Hepatocyte (in vitro differentiated cells): ENCODE results near the gene SLC6A7. TPM values are rescaled to one million over a fixed set of nuclear protein-coding genes. Genes with fewer than 3 reads are reported as not detected.

Experiments
- DNase-seq: peaks from one replicate; pipeline ENCODE4 v3.0.0-alpha.2; 2016; ENCODE audit warnings: low spot score
- H2AFZ ChIP-seq: fragments of 200-600 bp; sonication (generic); 2 replicates; pipeline ENCODE4 v1.6.0; 2016; ENCODE audit warnings: antibody characterized with exemption, mild to moderate bottlenecking
- H3K27ac ChIP-seq: fragments of 200-600 bp; sonication (generic); 2 replicates; pipeline ENCODE4 v1.5.1; 2016; ENCODE audit warnings: mild to moderate bottlenecking
- H3K27me3 ChIP-seq: fragments of 200-600 bp; sonication (generic); 2 replicates; pipeline ENCODE4 v1.6.1; 2016
- H3K36me3 ChIP-seq: fragments of 200-600 bp; sonication (generic); replicated peaks from 2 replicates; pipeline ENCODE4 v1.5.1; 2016; ENCODE audit warnings: low read depth; ENCODE audit not compliant: insufficient read depth
- H3K4me1 ChIP-seq: fragments of 200-600 bp; sonication (generic); 2 replicates; pipeline ENCODE4 v1.5.1; 2016; ENCODE audit warnings: mild to moderate bottlenecking, moderate library complexity; ENCODE audit not compliant: insufficient read depth
- H3K4me2 ChIP-seq: fragments of 200-600 bp; sonication (generic); 2 replicates; pipeline ENCODE4 v1.6.0; 2016
- H3K4me3 ChIP-seq: fragments of 200-600 bp; sonication (generic); 2 replicates; pipeline ENCODE4 v1.5.1; 2016; ENCODE audit warnings: mild to moderate bottlenecking
- H3K79me2 ChIP-seq: fragments of 200-600 bp; sonication (generic); 2 replicates; pipeline ENCODE4 v1.6.0; 2017; ENCODE audit warnings: mild to moderate bottlenecking
- H3K9me2 ChIP-seq: fragments of 200-600 bp; sonication (generic); replicated peaks from 2 replicates; pipeline ENCODE4 v1.6.0; 2017; ENCODE audit warnings: mild to moderate bottlenecking; ENCODE audit not compliant: insufficient read depth
- H3K9me3 ChIP-seq: fragments of 200-600 bp; sonication (generic); 2 replicates; pipeline ENCODE4 v1.5.1; 2016; ENCODE audit warnings: low read depth, mild to moderate bottlenecking
- H4K20me1 ChIP-seq: fragments of 200-600 bp; sonication (generic); 2 replicates; pipeline ENCODE4 v1.6.0; 2016; ENCODE audit warnings: mild to moderate bottlenecking; ENCODE audit not compliant: insufficient read depth, poor library complexity, severe bottlenecking
- CTCF ChIP-seq: fragments of 200-600 bp; sonication (generic); IDR thresholded peaks from 2 replicates; pipeline ENCODE4 v1.5.1; 2016; ENCODE audit warnings: antibody characterized with exemption, mild to moderate bottlenecking; ENCODE audit not compliant: poor library complexity
- EZH2 ChIP-seq: fragments of 200-600 bp; sonication (generic); IDR thresholded peaks from 2 replicates; pipeline ENCODE4 v1.6.1; 2016; ENCODE audit warnings: antibody characterized with exemption, mild to moderate bottlenecking, borderline replicate concordance
- EZH2phosphoT487 ChIP-seq: fragments of 200-600 bp; sonication (generic); IDR thresholded peaks from one replicate; pipeline ENCODE4 v1.6.1; 2018; ENCODE audit warnings: antibody characterized with exemption, mild to moderate bottlenecking, low read depth, moderate library complexity; ENCODE audit not compliant: unreplicated experiment, severe bottlenecking
- WGBS: methylation state at CpG from one replicate; pipeline ENCODE4 v1.1.6; 2016; ENCODE audit warnings: low lambda C conversion rate; ENCODE audit errors: missing lambda C conversion rate; 5-methylcytosine and 5-hydroxymethylcytosine counted together
- polyA plus RNA-seq: library from polyadenylated mRNA; unstranded; fragments of >200 nt; fragmentation: Nextera tagmentation; extraction: Ambion mirVana; gene quantifications from 2 replicates; pipeline ENCODE4 v1.2.1, GENCODE V29; 2016
- total RNA-seq: library from RNA; depleted of rRNA; stranded (reverse); fragments of >200 nt; gene quantifications from 2 replicates; pipeline ENCODE4 v1.2.3, GENCODE V29; 2014

The SLC6A7 gene
- total and polyA plus RNA-seq, 2 experiments from 2014 or later, result 0.39 to 1.1 TPM

DNA sequence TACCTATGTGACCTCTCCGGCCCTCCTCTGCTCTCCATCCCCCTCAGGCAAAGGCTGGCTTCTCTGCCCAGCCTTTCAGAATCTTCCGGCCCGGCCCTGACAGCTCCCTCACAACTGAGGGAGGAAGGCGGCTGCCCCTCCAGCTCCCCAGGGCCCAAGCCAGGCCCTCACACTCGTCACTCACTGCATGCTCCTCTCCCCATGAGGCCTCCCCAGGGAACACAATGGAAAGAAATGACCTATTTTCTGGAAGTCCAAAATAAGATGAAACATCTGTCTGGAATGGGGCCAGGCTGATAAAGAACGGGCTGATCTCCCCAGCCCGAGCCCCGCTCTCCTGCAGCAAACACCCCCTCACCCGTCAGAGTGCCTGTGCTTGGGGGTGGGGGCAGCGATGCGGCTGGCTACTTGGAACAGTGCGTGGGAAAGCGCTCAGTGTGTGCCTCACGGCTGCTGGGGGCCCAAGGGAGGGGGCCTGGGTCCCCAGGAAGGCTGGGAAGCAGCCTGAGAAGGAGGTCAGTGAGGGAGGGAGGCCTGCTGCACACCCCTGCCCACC, 45.5 kb upstream of the SLC6A7 start:
- Histone ChIP-seq H3K79me2 (peaks cover 54% of the 10 kb centered on the region), H3K27ac (peak overlapping the region; percentile 93), H3K4me2 (peak overlapping the region; percentile 64), H3K36me3 (no peaks in the 10 kb centered on the region), H2AFZ (no peak overlapping the region), H3K4me1 (peaks cover 76% of the 10 kb centered on the region), H4K20me1 (no peaks in the 10 kb centered on the region), H3K27me3 (no peaks in the 10 kb centered on the region), H3K9me2 (no peaks in the 10 kb centered on the region), H3K4me3 (no peak overlapping the region), H3K9me3 (no peaks in the 10 kb centered on the region)
- DNase-seq, result peak; percentile 57
- 30% methylated on average over 10 of the region's 14 CpGs for WGBS
- no peak for TF ChIP-seq EZH2phosphoT487
- no peak for TF ChIP-seq CTCF
- no peak for TF ChIP-seq EZH2

- Histone ChIP-seq H3K4me1 (peaks cover 70% of the 10 kb centered on the region), H3K27ac (peak overlapping the region; percentile 93), H3K4me3 (no peak overlapping the region), H4K20me1 (no peaks in the 10 kb centered on the region), H3K36me3 (no peaks in the 10 kb centered on the region), H3K4me2 (peak overlapping the region; percentile 64), H3K79me2 (peaks cover 54% of the 10 kb centered on the region), H3K27me3 (no peaks in the 10 kb centered on the region), H2AFZ (no peak overlapping the region), H3K9me3 (no peaks in the 10 kb centered on the region), H3K9me2 (no peaks in the 10 kb centered on the region)
- DNase-seq, result no peak
- TF ChIP-seq CTCF, result no peak
- TF ChIP-seq EZH2, result no peak
- TF ChIP-seq EZH2phosphoT487, result no peak
- WGBS, result 61% methylated on average over 3 of the region's 4 CpGs
Observed at GRCh38 chr5:150144879-150145278, 45.0 kb upstream of the SLC6A7 start.

DNA sequence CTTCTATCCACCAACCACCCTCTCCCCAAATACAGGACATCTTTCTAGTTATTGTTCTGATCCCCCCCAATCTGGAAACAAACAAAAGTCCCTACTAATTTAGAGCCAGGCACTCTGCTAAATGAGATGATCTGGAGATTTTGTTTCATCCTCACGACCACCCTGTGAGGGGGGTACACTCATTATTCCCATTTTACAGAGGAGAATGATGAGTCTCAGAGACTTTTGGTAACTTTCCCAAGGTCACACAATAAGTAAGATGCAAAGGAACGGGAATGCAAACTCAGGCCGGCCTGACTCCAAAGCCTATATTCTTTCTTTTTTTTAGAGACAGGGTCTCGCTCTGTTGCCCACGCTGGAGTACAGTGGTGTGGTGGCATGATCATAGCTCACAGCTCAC, 43.6 kb upstream of the SLC6A7 start:
- Histone ChIP-seq H4K20me1 (no peaks in the 10 kb centered on the region), H2AFZ (no peak overlapping the region), H3K4me1 (peaks cover 64% of the 10 kb centered on the region), H3K36me3 (no peaks in the 10 kb centered on the region), H3K9me3 (no peaks in the 10 kb centered on the region), H3K27me3 (no peaks in the 10 kb centered on the region), H3K9me2 (no peaks in the 10 kb centered on the region), H3K27ac (peak overlapping the region; percentile 93), H3K79me2 (peaks cover 61% of the 10 kb centered on the region), H3K4me2 (no peak overlapping the region), H3K4me3 (no peak overlapping the region)
- DNase-seq, result no peak
- WGBS, result 95% methylated on average over 5 of the region's 5 CpGs
- TF ChIP-seq EZH2 (no peak), CTCF (no peak), EZH2phosphoT487 (no peak)
